Tibial artery (tissue), 4 donors: ENCODE data around the gene PRSS36.

ENCODE experiments used
- DNase-seq, 2 donors: peaks; one replicate each; pipeline ENCODE4 v3.0.0-alpha.2; 2019
- H3K27ac ChIP-seq, 2 donors: fragments of 200-600 bp; sonication (generic) in 1 of 2; 1 replicate in 1 of 2; 2 replicates in 1 of 2; pipeline ENCODE4 v1.5.1; 2018 to 2019; ENCODE audit warnings: mild to moderate bottlenecking in 1 of 2
- H3K27me3 ChIP-seq, 2 donors: fragments of 200-600 bp; sonication (generic) in 1 of 2; one replicate each; pipeline versions ENCODE4 v1.5.1 to v1.6.0; 2016 to 2019
- H3K36me3 ChIP-seq, 3 donors: fragments of 200-600 bp; sonication (generic) in 2 of 3; one replicate each; pipeline ENCODE4 v1.5.1; 2016 to 2019; ENCODE audit warnings: mild to moderate bottlenecking in 2 of 3
- H3K4me1 ChIP-seq, 4 donors: fragments of 200-600 bp; sonication (generic) in 2 of 4; 1 replicate in 3 of 4; 2 replicates in 1 of 4; pipeline ENCODE4 v1.5.1; 2016 to 2019
- H3K4me3 ChIP-seq, 2 donors: fragments of 200-600 bp; sonication (generic) in 1 of 2; 1 replicate in 1 of 2; 2 replicates in 1 of 2; pipeline ENCODE4 v1.5.1; 2018 to 2019; ENCODE audit warnings: mild to moderate bottlenecking in 2 of 2
- H3K9me3 ChIP-seq, 3 donors: fragments of 200-600 bp; sonication (generic) in 1 of 3; one replicate each; pipeline ENCODE4 v1.5.1; 2016 to 2019
- intact Hi-C: fragments of 100-400 bp; cut with DNase I; formaldehyde crosslinking; loops from one replicate; pipeline ENCODE4 v1.15.0; 2023; ENCODE audit warnings: low total_unique reads
- TF ChIP-seq, protein P1 (sequence below), 2 experiments: fragments of 200-600 bp in 1 of 2; fragments of 450-650 bp in 1 of 2; IDR thresholded peaks; one replicate each; pipeline ENCODE4 v1.5.1; 2017 to 2019; ENCODE audit warnings: antibody characterized with exemption in 2 of 2, mild to moderate bottlenecking in 1 of 2, moderate library complexity in 1 of 2

PRSS36 gene

DNA sequence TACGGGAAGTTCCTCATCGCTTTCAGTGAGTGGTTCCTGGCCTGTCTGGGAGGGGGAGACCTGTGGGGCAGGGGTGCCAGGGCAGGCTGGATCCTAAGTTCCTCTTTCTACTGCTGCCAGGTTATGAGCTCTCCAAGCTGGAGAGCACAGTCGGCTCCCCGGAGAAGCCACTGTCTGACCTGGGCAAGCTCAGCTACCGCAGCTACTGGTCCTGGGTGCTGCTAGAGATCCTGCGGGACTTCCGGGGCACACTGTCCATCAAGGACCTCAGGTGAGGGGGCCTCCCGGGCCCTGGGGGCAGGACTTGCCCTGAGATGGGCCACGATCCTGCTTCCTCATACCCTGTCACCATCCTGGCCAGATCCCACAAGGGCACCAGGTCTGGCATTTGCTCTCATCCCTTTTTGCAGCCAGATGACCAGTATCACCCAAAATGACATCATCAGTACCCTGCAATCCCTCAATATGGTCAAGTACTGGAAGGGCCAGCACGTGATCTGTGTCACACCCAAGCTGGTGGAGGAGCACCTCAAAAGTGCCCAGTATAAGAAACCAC, 19.5 kb downstream of the PRSS36 start:
- no peak for DNase-seq
- Histone ChIP-seq H3K36me3 (peaks cover 46 to 79% (median 47%) of the 10 kb centered on the region in 3 donors), H3K27me3 (peaks cover 0 to 11% of the 10 kb centered on the region in 2 donors), H3K27ac (no peak overlapping the region), H3K9me3 (no peaks in the 10 kb centered on the region), H3K4me1 (peaks cover 0 to 31% (median 0%) of the 10 kb centered on the region in 4 donors), H3K4me3 (no peak overlapping the region)
- intact Hi-C loops = no loop called here
- TF ChIP-seq, protein P1, sequence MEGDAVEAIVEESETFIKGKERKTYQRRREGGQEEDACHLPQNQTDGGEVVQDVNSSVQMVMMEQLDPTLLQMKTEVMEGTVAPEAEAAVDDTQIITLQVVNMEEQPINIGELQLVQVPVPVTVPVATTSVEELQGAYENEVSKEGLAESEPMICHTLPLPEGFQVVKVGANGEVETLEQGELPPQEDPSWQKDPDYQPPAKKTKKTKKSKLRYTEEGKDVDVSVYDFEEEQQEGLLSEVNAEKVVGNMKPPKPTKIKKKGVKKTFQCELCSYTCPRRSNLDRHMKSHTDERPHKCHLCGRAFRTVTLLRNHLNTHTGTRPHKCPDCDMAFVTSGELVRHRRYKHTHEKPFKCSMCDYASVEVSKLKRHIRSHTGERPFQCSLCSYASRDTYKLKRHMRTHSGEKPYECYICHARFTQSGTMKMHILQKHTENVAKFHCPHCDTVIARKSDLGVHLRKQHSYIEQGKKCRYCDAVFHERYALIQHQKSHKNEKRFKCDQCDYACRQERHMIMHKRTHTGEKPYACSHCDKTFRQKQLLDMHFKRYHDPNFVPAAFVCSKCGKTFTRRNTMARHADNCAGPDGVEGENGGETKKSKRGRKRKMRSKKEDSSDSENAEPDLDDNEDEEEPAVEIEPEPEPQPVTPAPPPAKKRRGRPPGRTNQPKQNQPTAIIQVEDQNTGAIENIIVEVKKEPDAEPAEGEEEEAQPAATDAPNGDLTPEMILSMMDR (IDR thresholded peaks at IDR 0.05) = no peak

DNA sequence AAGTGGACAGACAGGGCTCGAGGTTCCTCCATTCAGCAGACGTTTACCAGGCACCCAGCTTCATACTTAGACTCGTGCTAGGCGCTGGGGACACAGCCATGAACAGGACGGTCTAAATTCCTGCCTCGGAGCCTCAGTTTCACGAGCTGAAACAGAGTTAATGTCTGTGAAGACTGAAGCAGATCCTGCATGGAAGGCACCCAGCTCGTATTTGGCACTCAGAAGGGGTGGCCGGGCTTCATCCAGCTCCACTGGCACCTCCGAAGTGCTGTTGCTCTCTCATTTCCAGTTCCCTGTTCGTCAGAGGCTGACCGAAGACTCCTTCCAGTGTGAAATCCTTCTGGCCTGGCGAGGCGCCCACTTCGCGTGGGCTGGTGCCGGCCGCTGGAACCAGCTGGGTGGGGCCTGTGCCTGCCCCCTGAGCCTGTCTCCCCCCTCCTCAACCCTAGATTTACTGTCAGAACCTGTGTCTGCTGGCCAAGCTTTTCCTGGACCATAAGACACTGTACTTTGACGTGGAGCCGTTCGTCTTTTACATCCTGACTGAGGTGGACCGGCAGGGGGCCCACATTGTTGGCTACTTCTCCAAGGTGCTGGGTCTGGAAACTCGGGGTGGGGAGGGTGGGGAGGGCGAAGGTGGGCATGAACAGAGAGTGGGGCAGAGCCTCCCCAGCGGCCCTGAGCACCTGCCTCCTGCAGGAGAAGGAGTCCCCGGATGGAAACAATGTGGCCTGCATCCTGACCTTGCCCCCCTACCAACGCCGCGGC, 20.1 kb downstream of the PRSS36 start:
- no peaks in the 10 kb centered on the region for H3K9me3 ChIP-seq
- peaks cover 0 to 5% of the 10 kb centered on the region in 2 donors for H3K27me3 ChIP-seq
- TF ChIP-seq, protein P1 (IDR thresholded peaks at IDR 0.05) = no peak
- intact Hi-C loops = no loop called here
- H3K27ac ChIP-seq = peak overlapping the region in 1 of 2 donors; percentile 34
- no peak overlapping the region for H3K4me3 ChIP-seq
- H3K4me1 ChIP-seq = peaks cover 0 to 28% (median 0%) of the 10 kb centered on the region in 4 donors
- DNase-seq = no peak
- peaks cover 47 to 80% (median 49%) of the 10 kb centered on the region in 3 donors for H3K36me3 ChIP-seq

DNA sequence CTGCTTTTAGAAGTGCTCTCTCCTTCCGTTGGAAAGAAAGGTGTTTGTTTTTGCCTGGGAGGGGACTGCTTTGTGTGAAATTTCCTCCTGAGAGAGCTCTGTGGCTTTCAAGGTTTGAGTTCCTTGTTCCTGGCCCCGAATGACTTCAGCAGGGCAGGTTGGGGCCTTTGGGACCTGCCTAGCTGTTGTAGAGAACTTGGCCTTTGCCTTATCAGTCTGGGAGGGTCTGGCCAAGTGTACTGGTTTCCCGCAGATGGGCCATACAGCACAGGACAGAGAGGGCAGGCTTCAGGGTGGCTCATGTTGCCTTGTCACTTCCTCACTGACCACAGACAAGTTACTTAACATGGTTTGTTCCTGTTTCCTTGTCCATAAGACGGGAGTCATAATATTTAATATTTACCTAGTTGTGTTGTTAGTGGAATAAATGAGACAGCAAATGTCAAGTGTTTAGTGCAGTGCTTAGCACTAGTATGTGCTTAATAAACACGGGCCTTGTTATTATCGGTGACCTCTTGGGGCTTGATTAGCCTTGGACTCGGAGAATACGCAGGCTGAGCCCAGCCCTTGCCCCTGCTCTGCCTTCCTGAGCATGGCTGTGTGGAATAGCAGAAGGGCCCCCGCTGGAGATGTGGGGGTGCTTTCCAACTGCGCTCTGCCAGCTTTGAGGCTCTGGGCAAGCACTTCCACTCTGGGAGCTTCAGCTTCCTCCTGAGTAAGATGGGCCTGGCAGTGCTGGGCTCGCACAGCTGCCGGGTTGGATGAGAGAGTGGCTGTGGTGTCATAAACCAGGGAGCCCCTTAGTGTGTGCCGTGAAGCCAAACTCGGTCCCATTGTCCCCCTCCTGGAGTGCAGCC, 20.9 kb downstream of the PRSS36 start:
- H3K9me3 ChIP-seq = no peaks in the 10 kb centered on the region
- peaks cover 47 to 88% (median 57%) of the 10 kb centered on the region in 3 donors for H3K36me3 ChIP-seq
- TF ChIP-seq, protein P1 (IDR thresholded peaks at IDR 0.05) = no peak
- H3K27me3 ChIP-seq = peaks cover 0 to 2% of the 10 kb centered on the region in 2 donors
- no peak for DNase-seq
- peak overlapping the region in 1 of 2 donors; percentile 34 for H3K27ac ChIP-seq
- H3K4me3 ChIP-seq = no peak overlapping the region
- intact Hi-C loops = no loop called here
- H3K4me1 ChIP-seq = peaks cover 0 to 22% (median 0%) of the 10 kb centered on the region in 4 donors

DNA sequence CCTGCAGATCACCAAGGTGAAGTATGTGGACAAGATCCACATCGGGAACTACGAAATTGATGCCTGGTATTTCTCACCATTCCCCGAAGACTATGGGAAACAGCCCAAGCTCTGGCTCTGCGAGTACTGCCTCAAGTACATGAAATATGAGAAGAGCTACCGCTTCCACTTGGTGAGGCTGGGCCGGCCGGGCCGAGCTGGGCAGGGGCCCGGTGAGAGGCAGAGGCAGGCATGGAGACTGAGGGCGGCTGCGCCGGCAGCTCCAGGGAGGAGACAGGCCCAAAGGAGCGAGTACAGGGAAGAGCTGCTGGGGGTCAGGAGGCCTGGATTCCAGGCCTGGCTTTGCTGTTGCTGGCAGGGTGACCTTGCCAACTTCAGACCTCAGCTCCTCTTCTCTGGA, 22.7 kb downstream of the PRSS36 start:
- Histone ChIP-seq H3K36me3 (peaks cover 60 to 94% (median 75%) of the 10 kb centered on the region in 3 donors), H3K4me3 (no peak overlapping the region), H3K9me3 (no peaks in the 10 kb centered on the region), H3K4me1 (peaks cover 0 to 22% (median 0%) of the 10 kb centered on the region in 4 donors), H3K27ac (no peak overlapping the region), H3K27me3 (no peaks in the 10 kb centered on the region)
- TF ChIP-seq, protein P1 (IDR thresholded peaks at IDR 0.05) = no peak
- intact Hi-C loops = no loop called here
- DNase-seq = no peak

DNA sequence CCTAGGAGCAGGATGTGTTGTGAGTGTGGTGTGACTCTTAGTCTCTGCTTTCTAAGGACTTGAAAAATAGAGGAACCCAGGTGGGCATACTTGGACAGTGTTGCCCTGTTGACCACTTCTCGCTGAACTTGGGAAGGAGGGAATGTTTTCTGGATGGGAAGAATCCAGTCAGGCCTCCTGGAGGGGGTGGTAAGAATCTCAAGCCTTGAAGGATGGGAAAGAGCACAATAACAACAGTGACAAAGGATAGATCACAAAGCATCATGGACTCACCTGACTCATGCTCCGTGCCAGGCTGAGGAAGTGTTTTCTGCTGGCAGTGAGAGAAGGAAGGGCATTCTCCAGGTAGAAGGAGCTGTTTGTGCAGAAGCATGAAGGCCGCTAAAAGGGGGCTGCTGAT, 24.0 kb downstream of the PRSS36 start:
- DNase-seq = no peak
- TF ChIP-seq, protein P1 (IDR thresholded peaks at IDR 0.05) = no peak
- no peaks in the 10 kb centered on the region for H3K27me3 ChIP-seq
- intact Hi-C loops = no loop called here
- H3K4me3 ChIP-seq = no peak overlapping the region
- peaks cover 0 to 22% (median 0%) of the 10 kb centered on the region in 4 donors for H3K4me1 ChIP-seq
- peaks cover 65 to 94% (median 78%) of the 10 kb centered on the region in 3 donors for H3K36me3 ChIP-seq
- no peaks in the 10 kb centered on the region for H3K9me3 ChIP-seq
- H3K27ac ChIP-seq = no peak overlapping the region
